Kidney (tissue), 14 donors: Measurements from ENCODE around the gene SLC45A2. TPM values are rescaled to one million over a fixed set of nuclear protein-coding genes. Genes with fewer than 3 reads are reported as not detected.

ENCODE experiments used
- DNase-seq, 5 donors: peaks; one replicate each; pipeline ENCODE4 v3.0.0-alpha.2; 2013 to 2020
- FAIRE-seq: peaks from 2 replicates; lab custom pipeline; 2012; peaks lifted over from hg19 to GRCh38; lab: Jason Lieb, UNC
- H3K27ac ChIP-seq, 2 donors: one replicate each; pipeline ENCODE4 v1.7.0; 2013; ENCODE audit warnings: low read depth in 2 of 2, low read length in 2 of 2, inconsistent platforms in 1 of 2
- H3K27me3 ChIP-seq: one replicate; pipeline ENCODE4 v1.7.1; 2013; ENCODE audit warnings: low read length, inconsistent platforms; ENCODE audit not compliant: control insufficient read depth, insufficient read depth
- H3K36me3 ChIP-seq, 3 donors: one replicate each; pipeline versions ENCODE4 v1.7.0 to v1.7.1; 2013; ENCODE audit warnings: low read length in 3 of 3, control low read depth in 1 of 3, inconsistent platforms in 1 of 3; ENCODE audit not compliant: insufficient read depth in 3 of 3, control insufficient read depth in 2 of 3
- H3K4me1 ChIP-seq, 3 donors: one replicate each; pipeline versions ENCODE4 v1.7.0 to v1.7.1; 2013; ENCODE audit warnings: low read length in 3 of 3, inconsistent platforms in 1 of 3, low read depth in 1 of 3; ENCODE audit not compliant: control insufficient read depth in 2 of 3, insufficient read depth in 2 of 3
- H3K4me3 ChIP-seq, 3 donors: one replicate each; pipeline versions ENCODE4 v1.7.0 to v1.8.1; 2013; ENCODE audit warnings: low read length in 3 of 3, control low read depth in 1 of 3, inconsistent platforms in 1 of 3
- H3K9ac ChIP-seq, 3 donors: one replicate each; pipeline versions ENCODE4 v1.7.0 to v1.7.1; 2013; ENCODE audit warnings: low read length in 3 of 3, control low read depth in 1 of 3, inconsistent platforms in 1 of 3
- H3K9me3 ChIP-seq, 3 donors: one replicate each; pipeline versions ENCODE4 v1.7.0 to v1.7.1; 2013; ENCODE audit warnings: low read length in 3 of 3, control low read depth in 1 of 3, inconsistent platforms in 1 of 3; ENCODE audit not compliant: control insufficient read depth in 2 of 3, insufficient read depth in 1 of 3
- intact Hi-C: fragments of 100-400 bp; cut with DNase I; formaldehyde crosslinking; loops from one replicate; pipeline ENCODE4 v1.11.1; 2022
- polyA plus RNA-seq: library from polyadenylated mRNA; stranded (reverse); fragments of 350-450 nt; fragmentation: Illumina TruSeq; extraction: RNeasy Lipid Tissue Mini Kit (QIAGEN cat#74804); gene quantifications from one replicate; pipeline ENCODE4 v1.2.3, GENCODE V29; 2014; ENCODE audit warnings: low read depth, low replicate concordance; ENCODE audit not compliant: insufficient read depth
- total RNA-seq: library from RNA; stranded (reverse); fragmentation: NEBNext Ultra II Directional; extraction: Animal tissue kit (Norgen Biotek cat#: 25700); gene quantifications from one replicate; pipeline ENCODE4 v1.2.1, GENCODE V29; 2021
- TF ChIP-seq, protein P1 (sequence below): IDR thresholded peaks from 3 replicates; pipeline ENCODE4 v1.5.1; 2012; ENCODE audit warnings: mild to moderate bottlenecking, moderate library complexity, borderline replicate concordance; ENCODE audit not compliant: insufficient read depth; ENCODE audit errors: extremely low read depth
- donor health status: control.
- donor health status: control.
- donor health status: control.
- donor health status: control.
- donor health status: control.
- donor health status: DM: yes; HTN: yes; CAD: no.
- donor health status: Normal renal cell carcinoma (clear cell type).

The SLC45A2 gene
- total and polyA plus RNA-seq, 2 donors from 2014 or later, result 0.22 TPM

DNA sequence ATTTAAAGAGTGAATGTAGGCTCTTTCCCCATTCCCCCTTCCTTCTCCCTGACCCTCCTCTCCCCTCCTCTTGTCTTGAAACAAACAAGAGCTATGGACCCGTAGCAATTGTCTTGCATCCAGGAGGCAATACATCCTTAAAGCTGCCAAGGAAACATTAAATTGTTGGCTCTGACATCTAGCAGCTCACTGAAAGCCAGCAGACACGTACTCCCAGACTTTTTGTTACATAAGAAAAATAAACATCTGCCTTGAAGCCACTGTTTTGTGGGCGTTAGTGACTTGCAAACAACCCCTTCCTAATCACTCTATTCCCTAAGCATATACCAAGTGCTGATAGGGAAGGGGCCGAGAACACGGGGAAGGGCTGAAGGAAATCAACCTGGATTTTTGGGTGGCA is 8.6 kb downstream of the SLC45A2 start:
- Histone ChIP-seq H3K36me3 (no peaks in the 10 kb centered on the region), H3K4me1 (no peaks in the 10 kb centered on the region), H3K27me3 (no peaks in the 10 kb centered on the region), H3K27ac (no peak overlapping the region), H3K9me3 (no peaks in the 10 kb centered on the region), H3K4me3 (no peak overlapping the region), H3K9ac (no peak overlapping the region)
- intact Hi-C loops, result no loop called here
- FAIRE-seq, result no peak
- DNase-seq, result peak in 2 of 5 donors; percentile 34 to 65
- TF ChIP-seq, protein P1, sequence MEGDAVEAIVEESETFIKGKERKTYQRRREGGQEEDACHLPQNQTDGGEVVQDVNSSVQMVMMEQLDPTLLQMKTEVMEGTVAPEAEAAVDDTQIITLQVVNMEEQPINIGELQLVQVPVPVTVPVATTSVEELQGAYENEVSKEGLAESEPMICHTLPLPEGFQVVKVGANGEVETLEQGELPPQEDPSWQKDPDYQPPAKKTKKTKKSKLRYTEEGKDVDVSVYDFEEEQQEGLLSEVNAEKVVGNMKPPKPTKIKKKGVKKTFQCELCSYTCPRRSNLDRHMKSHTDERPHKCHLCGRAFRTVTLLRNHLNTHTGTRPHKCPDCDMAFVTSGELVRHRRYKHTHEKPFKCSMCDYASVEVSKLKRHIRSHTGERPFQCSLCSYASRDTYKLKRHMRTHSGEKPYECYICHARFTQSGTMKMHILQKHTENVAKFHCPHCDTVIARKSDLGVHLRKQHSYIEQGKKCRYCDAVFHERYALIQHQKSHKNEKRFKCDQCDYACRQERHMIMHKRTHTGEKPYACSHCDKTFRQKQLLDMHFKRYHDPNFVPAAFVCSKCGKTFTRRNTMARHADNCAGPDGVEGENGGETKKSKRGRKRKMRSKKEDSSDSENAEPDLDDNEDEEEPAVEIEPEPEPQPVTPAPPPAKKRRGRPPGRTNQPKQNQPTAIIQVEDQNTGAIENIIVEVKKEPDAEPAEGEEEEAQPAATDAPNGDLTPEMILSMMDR, result no peak

DNA sequence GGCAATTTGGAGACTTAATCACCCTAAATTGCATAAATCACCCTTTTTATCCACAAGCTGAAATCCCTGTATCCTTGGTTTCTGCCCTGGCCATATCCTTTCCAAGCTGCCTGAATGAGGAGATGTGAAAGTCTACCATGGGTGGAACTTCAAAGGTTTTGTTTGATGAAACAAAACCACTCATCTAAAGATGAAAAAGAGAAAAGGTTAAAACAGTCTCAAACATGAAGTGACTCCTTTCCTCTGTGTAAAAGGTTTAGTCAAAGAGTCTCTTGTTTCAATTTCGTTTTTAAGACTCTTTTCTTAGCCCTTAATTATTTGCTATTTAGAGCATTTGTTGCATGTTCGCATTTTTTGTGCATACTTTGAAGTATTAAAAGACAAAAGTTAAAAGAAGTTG is 11.2 kb downstream of the SLC45A2 start:
- no peak overlapping the region for H3K27ac ChIP-seq
- H3K9ac ChIP-seq, result no peak overlapping the region
- intact Hi-C loops, result no loop called here
- no peak overlapping the region for H3K4me3 ChIP-seq
- H3K4me1 ChIP-seq, result no peaks in the 10 kb centered on the region
- DNase-seq, result no peak
- no peaks in the 10 kb centered on the region for H3K27me3 ChIP-seq
- FAIRE-seq, result no peak
- TF ChIP-seq, protein P1, result no peak
- no peaks in the 10 kb centered on the region for H3K9me3 ChIP-seq
- no peaks in the 10 kb centered on the region for H3K36me3 ChIP-seq

DNA sequence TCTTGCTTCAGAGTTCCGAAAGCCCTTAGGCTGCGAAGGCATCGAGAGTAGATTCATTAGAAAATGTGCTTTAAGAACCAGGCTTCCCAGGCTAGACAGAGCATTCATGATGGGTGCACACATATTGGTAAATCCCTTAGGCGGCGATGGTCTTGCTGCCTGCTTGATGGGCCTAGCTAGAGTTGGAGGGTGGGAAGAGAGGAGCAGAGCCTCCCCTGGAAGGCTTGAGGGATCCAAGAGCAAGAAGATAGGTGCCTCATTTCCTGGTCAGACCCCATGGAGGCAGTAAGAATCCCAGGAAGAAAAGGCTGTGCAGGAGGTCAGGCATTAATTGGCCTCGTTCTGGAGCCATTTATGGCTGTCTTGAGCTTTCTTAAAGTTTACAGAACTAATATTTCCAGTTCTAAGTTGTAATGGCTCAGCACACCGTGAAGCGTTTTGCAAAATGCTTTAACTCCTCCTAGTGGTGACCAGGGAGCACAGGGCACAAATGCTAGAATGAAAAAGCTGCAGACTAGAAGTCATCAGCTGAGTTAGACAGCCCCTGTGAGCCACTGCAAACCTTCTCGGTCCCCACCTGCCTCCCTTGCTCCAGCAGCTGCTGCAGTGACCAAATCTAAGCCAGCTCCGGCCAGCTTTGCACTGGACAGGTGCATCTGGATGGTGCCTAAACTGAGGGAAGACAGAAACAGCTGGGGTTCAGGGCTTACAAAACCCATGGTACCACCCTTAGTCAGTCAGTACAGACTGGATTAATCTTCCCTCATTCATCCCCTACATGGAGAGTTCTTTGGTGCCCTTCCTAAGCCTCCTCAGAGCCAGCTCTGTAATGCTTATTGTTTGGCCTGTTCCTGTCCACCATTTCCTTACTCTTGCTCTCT is 14.7 kb downstream of the SLC45A2 start:
- no peak overlapping the region for H3K4me3 ChIP-seq
- no peak overlapping the region for H3K9ac ChIP-seq
- H3K27me3 ChIP-seq, result no peaks in the 10 kb centered on the region
- H3K4me1 ChIP-seq, result no peaks in the 10 kb centered on the region
- H3K9me3 ChIP-seq, result no peaks in the 10 kb centered on the region
- intact Hi-C loops, result no loop called here
- FAIRE-seq (no peak), DNase-seq (peak in 3 of 5 donors; percentile 21 to 78 (median 46))
- TF ChIP-seq, protein P1, result peak; percentile 78
- H3K36me3 ChIP-seq, result no peaks in the 10 kb centered on the region
- H3K27ac ChIP-seq, result no peak overlapping the region
